HG03196 (cell line): ENCODE data around the gene ANKRD17.
A peak's percentile ranks its signal among the peaks of the same experiment; 100 is the strongest.

Experiments used
- ATAC-seq: cut with Tn5 transposase; IDR thresholded peaks from one replicate; pipeline ENCODE4 v1.9.1; 2021; ENCODE audit not compliant: unreplicated experiment

The ANKRD17 gene

DNA sequence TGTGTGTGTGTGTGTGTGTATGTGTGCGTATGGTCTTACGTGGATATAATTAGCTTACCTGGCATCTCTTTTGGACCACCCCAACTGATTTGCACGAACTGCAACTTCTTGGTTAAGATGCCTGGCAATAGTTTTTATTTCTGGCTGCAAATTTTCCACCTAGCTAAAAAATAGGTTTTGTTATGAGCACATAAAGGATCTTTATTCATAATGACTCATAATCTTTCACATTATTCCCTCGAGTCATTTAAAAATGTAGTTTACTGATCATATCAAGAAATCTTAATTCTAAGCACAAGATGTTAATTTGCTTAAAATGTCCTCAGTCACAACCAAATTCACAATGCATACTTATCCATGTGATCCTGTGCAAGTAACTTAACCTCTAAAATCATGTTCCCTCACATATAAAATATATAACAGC, 190.6 kb downstream of the ANKRD17 start:
- no peak for ATAC-seq

DNA sequence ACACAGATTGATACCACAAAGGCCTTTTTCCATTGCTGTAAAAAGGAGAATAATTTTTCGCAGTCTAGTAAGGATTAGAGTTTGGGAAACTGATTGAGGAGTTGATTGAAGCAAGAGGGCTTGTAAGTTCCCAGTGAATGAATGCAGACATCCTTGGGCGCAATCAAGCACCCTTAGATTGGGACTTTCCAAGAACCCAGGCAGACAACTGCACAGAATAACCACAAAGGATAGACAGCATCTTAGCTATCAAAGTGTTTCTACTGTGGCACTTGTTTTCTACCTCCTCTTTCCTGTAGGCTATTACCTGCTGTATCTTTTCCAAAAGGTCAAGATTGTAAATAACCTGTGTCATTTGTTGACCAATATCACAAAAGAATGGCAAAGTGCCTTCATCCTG, 191.7 kb downstream of the ANKRD17 start:
- no peak for ATAC-seq

DNA sequence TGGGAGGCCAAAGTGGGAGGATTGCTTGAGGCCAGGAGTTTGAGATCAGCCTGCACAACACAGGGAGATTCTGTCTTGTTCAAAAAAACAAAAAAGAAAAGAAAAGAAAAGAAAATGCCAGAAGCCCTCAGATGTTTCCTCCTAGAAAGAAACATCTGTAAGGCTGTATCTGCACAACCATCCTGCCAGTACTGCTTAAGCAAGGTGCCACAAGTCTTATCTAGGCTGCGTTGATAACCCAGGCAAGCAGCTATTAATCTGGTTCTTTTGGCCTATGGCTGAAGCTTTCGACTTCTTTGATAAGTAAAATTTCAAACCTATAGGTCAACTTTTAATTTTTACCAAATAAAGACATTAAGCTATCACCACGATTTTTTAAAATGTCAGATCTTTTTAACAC, 192.2 kb downstream of the ANKRD17 start:
- no peak for ATAC-seq

DNA sequence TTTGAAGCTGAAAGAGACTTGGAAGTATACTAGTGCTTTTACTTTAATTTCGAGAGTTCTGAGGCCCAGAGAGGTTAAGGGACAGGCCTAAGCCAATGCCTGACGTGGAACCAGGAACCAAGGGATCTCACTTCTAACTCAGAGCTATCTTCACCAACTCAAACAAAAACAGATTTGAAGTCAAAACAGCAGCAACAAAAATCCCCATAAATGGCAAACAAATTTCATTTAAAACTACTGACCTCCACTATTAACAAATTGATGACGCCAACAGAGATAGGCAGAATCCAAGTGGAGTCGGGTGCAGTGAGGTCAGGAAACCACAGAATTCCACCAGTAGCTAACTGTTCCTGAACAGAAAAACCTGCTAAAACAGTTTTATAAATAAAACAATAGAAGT, 194.1 kb downstream of the ANKRD17 start:
- no peak for ATAC-seq

DNA sequence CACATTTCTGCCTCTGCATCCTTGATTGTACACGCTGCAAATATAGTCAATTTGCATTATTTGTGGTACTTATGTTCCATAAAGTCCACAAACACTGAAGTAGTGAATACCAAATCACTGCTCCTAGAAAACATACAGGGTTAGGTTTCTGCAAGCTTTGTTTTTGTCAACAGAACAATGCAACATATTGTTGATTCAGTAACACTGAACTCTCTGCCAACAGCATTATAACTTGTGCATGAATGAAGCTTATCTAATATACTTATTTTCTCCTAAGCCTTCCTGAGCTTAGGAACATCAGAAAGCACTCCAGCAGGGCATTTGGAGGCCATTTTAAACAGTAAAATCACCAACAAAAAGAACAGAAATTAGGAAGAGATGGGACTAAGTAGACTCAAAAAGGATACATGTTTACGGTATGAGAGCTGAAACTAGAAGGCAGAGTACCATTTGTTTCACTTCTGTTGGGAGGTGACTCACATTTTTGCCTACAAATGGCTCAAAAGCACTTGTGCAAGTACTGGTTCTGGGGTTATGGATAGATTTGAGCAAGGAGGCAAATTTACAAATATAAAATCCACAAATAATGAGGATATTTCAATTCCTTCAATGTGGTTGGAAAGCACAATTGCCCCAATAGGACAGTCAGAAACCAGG, 203.2 kb downstream of the ANKRD17 start:
- peak; percentile 71 for ATAC-seq

DNA sequence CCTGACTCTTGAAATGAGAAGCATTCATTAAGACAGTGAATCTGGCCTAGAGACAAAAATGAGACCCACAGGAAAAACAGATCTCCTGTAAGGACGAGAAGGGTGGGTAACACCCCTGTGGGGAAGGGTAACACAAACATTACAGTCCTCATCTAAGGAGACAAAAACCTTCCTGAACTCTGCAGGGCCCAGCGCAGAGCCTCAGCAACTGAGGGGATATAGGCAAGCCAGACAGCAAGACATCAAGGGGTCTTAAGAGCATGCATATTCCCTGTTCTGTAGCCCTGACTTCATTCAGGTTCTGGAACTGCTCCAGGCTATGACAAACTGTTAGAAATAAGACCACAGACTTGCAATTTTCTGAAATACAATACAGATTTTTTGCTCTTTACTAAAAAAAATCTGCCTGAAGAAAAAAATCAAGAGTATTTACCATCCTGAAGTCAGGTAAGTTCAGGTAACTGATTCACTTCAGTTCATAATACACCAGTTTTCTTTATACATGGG, 204.6 kb downstream of the ANKRD17 start:
- ATAC-seq = no peak

DNA sequence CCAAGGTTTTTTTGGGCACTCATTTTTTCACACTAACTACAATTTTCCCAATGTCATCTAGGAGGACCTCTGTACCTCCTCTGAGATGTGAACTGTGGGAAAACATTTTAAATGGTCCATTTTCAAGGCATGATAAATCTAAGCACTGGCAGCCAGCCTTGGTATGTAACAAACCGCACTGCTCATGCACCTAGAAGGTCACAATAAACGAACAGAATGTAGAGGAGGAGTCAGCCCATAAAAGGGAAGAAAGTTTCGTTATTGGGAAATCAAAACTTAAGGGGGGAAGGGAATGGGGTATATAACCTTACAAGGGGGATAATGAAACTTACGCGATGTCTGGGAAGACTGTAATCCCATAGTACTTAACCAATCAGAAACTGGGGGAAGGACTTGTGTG, 205.5 kb downstream of the ANKRD17 start:
- no peak for ATAC-seq

DNA sequence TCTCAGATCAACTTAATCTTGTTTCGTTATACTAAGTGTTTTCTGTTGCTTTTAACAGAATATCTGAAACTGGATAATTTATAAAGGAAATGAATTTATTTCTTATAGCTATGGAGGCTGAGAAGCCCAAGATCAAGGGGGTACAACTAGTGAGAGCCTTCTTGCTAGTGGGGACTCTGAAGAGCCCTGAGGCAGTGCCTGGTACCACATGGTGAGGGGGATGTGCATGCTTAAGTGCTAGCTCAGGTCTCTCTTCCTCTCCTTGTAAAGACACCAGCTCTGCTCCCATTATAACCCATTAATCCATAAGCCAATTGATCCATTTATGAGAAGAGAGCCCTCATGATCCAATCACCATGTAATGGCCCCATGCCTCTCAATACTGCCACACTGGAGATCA, 207.0 kb downstream of the ANKRD17 start:
- ATAC-seq = no peak

DNA sequence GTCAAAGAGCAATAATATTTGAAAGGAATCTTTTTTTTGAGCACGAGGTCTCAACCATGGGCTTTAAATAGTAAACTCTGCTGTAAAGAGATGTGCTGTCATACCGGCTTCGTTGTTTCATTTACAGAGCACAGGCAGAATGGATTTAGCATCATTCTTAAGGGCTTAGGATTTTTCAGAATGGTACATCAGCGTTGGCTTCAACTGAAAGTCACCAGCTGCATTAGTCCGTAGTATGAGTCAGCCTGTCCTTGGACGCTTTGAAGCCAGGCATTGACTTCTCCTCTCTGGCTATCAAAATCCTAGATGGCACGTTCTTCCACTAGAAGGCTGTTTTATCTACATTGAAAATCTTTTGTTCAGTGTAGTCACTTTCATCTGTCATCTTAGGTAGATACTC, 212.7 kb downstream of the ANKRD17 start:
- ATAC-seq = no peak

DNA sequence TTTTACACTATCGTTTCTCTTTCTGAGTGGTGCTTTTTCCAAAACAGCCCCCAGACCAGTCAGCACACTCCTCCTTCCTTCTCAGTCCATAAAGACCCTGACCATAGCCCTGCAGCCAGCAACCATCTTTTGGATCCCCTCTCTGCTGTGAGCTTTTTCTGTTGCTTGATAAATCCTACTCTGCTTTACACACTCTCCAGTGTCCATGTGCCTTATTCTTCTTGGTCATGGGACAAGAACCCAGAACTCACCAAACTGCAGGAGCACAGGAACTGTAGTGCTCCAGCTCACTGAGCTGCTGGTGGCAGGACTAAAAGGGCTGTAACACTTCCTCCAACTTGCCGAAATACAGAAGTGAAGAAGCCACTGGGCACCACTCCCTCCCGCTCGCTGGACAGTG, 221.5 kb downstream of the ANKRD17 start:
- ATAC-seq = no peak

DNA sequence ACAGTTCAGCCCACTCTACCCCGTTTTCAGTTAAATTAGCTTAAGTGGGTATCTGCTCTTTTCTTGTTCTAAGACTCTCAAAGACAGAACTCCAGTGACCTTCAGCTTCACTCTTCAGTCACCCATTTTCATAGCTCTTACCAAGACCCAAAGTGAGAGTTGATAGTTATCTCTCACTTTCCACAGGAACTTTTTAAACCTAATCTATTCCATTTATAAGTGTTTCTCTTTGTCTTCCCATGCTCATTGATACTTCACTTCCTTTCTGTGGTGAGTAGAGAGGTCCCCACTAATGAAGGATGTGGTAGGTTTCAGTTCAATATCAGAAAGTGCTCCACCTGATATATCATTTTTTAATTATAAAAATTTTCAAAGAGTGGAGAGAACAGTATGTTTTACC, 222.5 kb downstream of the ANKRD17 start:
- no peak for ATAC-seq

DNA sequence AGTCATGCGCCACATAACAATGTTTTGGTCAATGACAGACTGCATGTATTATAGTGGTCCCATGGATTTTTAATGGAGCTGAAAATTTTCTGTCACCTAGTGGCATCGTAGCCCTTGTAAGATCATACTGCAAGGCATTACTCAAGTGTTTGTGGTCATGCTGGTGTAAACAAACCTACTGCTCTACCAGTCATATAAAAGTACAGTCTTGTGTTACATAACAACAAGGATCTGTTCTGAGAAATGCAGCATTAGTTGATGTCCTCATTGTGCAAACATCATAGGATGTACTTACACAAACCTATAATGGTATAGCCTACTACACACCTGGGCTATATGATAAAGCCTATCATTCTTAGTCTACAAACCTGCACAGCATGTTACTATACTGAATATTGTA, 223.7 kb downstream of the ANKRD17 start:
- ATAC-seq = no peak

DNA sequence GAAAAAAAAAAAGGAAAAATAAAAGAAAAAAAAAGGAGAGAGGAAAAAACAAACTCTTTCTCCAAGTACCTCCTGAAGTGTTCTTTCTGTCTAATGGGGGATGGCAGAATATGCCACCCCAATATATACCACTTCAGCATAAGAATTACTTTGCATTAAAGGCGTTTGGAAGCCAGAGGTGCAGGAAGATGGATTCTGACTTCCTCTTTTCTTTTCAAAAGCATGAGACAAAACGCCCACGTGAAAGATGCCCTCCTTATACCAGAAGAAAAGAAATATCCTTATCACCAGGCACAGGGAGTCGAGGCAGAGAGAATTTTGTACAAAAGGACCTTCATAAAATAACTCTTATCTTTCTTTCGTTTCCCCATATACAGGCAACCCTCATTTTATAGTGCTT, 230.0 kb downstream of the ANKRD17 start:
- no peak for ATAC-seq
